Activated CD4-positive, CD25-positive, alpha-beta regulatory T cell treated with anti-CD3 and anti-CD28 coated beads, Interleukin-2, amount 50 U/mL, for 16 hours (primary cell): Measurements from ENCODE around the gene RNF182.
"Not testable (repeated sequence)": the region's sequence is repeated elsewhere in the genome, so short reads cannot be mapped to it uniquely, and the experiment has no call there.

ENCODE experiments used
- DNase-seq: peaks from one replicate; pipeline ENCODE4 v3.0.0-alpha.2; 2020; ENCODE audit warnings: low read depth, low spot score

Gene RNF182

GRCh38 chr6:13924949-13925881 lies at the start of gene RNF182:
Gene RNF182, plus strand, starts transcription at chr6:13924952. Its CDS starts 52,168 bp downstream, at chr6:13977120.
- DNase-seq = no peak

- DNase-seq = no peak
Observed at GRCh38 chr6:13877051-13877450, 47.7 kb upstream of the RNF182 start.

GRCh38 chr6:13880061-13880663 lies 44.6 kb upstream of the RNF182 start:
- DNase-seq = not testable (repeated sequence)

- DNase-seq = no peak
Observed at GRCh38 chr6:13881621-13882165, 43.1 kb upstream of the RNF182 start.

GRCh38 chr6:13883966-13884365 lies 40.8 kb upstream of the RNF182 start:
- no peak for DNase-seq

GRCh38 chr6:13884397-13884796 lies 40.4 kb upstream of the RNF182 start:
- DNase-seq = no peak

GRCh38 chr6:13885601-13886000 lies 39.2 kb upstream of the RNF182 start:
- DNase-seq = no peak

GRCh38 chr6:13886949-13887348 lies 37.8 kb upstream of the RNF182 start:
- no peak for DNase-seq

- no peak for DNase-seq
Observed at GRCh38 chr6:13892017-13892645, 32.6 kb upstream of the RNF182 start.

- no peak for DNase-seq
Observed at GRCh38 chr6:13902922-13903321, 21.8 kb upstream of the RNF182 start.

- no peak for DNase-seq
Observed at GRCh38 chr6:13903364-13903763, 21.4 kb upstream of the RNF182 start.

GRCh38 chr6:13907001-13907350 lies 17.8 kb upstream of the RNF182 start:
- no peak for DNase-seq

GRCh38 chr6:13907614-13908215 lies 17.0 kb upstream of the RNF182 start:
- DNase-seq = no peak

- peak; percentile 14 for DNase-seq
Observed at GRCh38 chr6:13908955-13909381, 15.8 kb upstream of the RNF182 start.

GRCh38 chr6:13910443-13910842 lies 14.3 kb upstream of the RNF182 start:
- DNase-seq = no peak

GRCh38 chr6:13911337-13911736 lies 13.4 kb upstream of the RNF182 start:
- DNase-seq = no peak

- DNase-seq = no peak
Observed at GRCh38 chr6:13913226-13914001, 11.3 kb upstream of the RNF182 start.

GRCh38 chr6:13914351-13914750 lies 10.4 kb upstream of the RNF182 start:
- no peak for DNase-seq

- DNase-seq = no peak
Observed at GRCh38 chr6:13915561-13916229, 9.1 kb upstream of the RNF182 start.

GRCh38 chr6:13916230-13916944 lies 8.4 kb upstream of the RNF182 start:
- DNase-seq = no peak
